ENCODE data around the gene TMEM106C. TPM values are rescaled to one million over a fixed set of nuclear protein-coding genes. Genes with fewer than 3 reads are reported as not detected.

The TMEM106C gene
- total RNA-seq, 1 experiment from 2014 or later = 48.3 TPM

GRCh38 chr12:48008349-48008748 is 45.0 kb downstream of the TMEM106C start:
- ChIA-PET CTCF (interaction anchor here (0.6 kb wide), 1 partner anchor 139 kb away, joined by 4 read pairs; no protein-coding TSS in a partner anchor), POLR2A (no interaction called here)
- Mint-ChIP-seq H3K36me3 (no peaks in the 10 kb centered on the region), H3K4me1 (peaks cover 18% of the 10 kb centered on the region), H3K9me3 (no peaks in the 10 kb centered on the region), H3K4me3 (no peak overlapping the region), H3K27ac (no peak overlapping the region), H3K27me3 (ENCODE audit: low read depth) (peaks cover 100% of the 10 kb centered on the region)
- DNase-seq (ENCODE audit: low spot score) (no peak), ATAC-seq (no peak)
- TF ChIP-seq ZNF671 (CRISPR knock-in tag; IDR thresholded peaks at IDR 0.05) = no peak
- no peak for TF ChIP-seq ZNF219 (CRISPR knock-in tag; IDR thresholded peaks at IDR 0.05; ENCODE audit: borderline replicate concordance)
- no peak for TF ChIP-seq SOX15 (CRISPR knock-in tag; IDR thresholded peaks at IDR 0.05)
- no peak for TF ChIP-seq ZBTB21 (CRISPR knock-in tag; IDR thresholded peaks at IDR 0.05; ENCODE audit: borderline replicate concordance)

- Mint-ChIP-seq H3K4me1 (peaks cover 12% of the 10 kb centered on the region), H3K27me3 (ENCODE audit: low read depth) (peaks cover 100% of the 10 kb centered on the region), H3K27ac (no peak overlapping the region), H3K4me3 (no peak overlapping the region), H3K36me3 (no peaks in the 10 kb centered on the region), H3K9me3 (no peaks in the 10 kb centered on the region)
- ATAC-seq (no peak), DNase-seq (ENCODE audit: low spot score) (no peak)
- ChIA-PET POLR2A (no interaction called here), CTCF (no interaction called here)
- TF ChIP-seq ZNF219 (CRISPR knock-in tag; IDR thresholded peaks at IDR 0.05; ENCODE audit: borderline replicate concordance) = no peak
- no peak for TF ChIP-seq NR3C1 (CRISPR knock-in tag; conservative IDR thresholded peaks at IDR 0.05; ENCODE audit: low read depth)
- TF ChIP-seq JUN (CRISPR knock-in tag; IDR thresholded peaks at IDR 0.05) = no peak
- no peak for TF ChIP-seq GTF2I (CRISPR knock-in tag; conservative IDR thresholded peaks at IDR 0.05)
- no peak for TF ChIP-seq ZNF425 (CRISPR knock-in tag; conservative IDR thresholded peaks at IDR 0.05)
- TF ChIP-seq PREB (CRISPR knock-in tag; IDR thresholded peaks at IDR 0.05; ENCODE audit: borderline replicate concordance) = no peak
- TF ChIP-seq JAZF1 (CRISPR knock-in tag; IDR thresholded peaks at IDR 0.05) = no peak
- TF ChIP-seq NR2C2 (CRISPR knock-in tag; IDR thresholded peaks at IDR 0.05) = no peak
- no peak for TF ChIP-seq E2F4 (CRISPR knock-in tag; IDR thresholded peaks at IDR 0.05; ENCODE audit: borderline replicate concordance, low read depth)
- TF ChIP-seq ZNF396 (CRISPR knock-in tag; IDR thresholded peaks at IDR 0.05; ENCODE audit: borderline replicate concordance) = no peak
- no peak for TF ChIP-seq HMGA2 (CRISPR knock-in tag; IDR thresholded peaks at IDR 0.05)
- TF ChIP-seq KAT7 (CRISPR knock-in tag; IDR thresholded peaks at IDR 0.05; ENCODE audit: borderline replicate concordance) = no peak
- no peak for TF ChIP-seq ZMAT4 (CRISPR knock-in tag; IDR thresholded peaks at IDR 0.05)
- no peak for TF ChIP-seq SMAD4 (CRISPR knock-in tag; IDR thresholded peaks at IDR 0.05)
- no peak for TF ChIP-seq ZNF532 (CRISPR knock-in tag; IDR thresholded peaks at IDR 0.05; ENCODE audit: borderline replicate concordance)
- no peak for TF ChIP-seq AFF4 (CRISPR knock-in tag; IDR thresholded peaks at IDR 0.05; ENCODE audit: borderline replicate concordance)
- TF ChIP-seq NR1H2 (CRISPR knock-in tag; IDR thresholded peaks at IDR 0.05) = no peak
- no peak for TF ChIP-seq MAX (CRISPR knock-in tag; IDR thresholded peaks at IDR 0.05)
- TF ChIP-seq NFE2L1 (CRISPR knock-in tag; IDR thresholded peaks at IDR 0.05) = no peak
Observed at GRCh38 chr12:48008950-48009349, 45.6 kb downstream of the TMEM106C start.
